ENCODE results near the gene IRS1.

- TF ChIP-seq CTCF (conservative IDR thresholded peaks at IDR 0.05; ENCODE audit: low read depth, low read length) (no peak), EZH2 (IDR thresholded peaks at IDR 0.05; ENCODE audit: low read length, unreplicated experiment) (no peak)
Measured at GRCh38 chr2:226766352-226767055, 33.1 kb downstream of the IRS1 start.

Data from PC-3 (cell line).